T-helper 17 cell (primary cell): Measurements from ENCODE around the gene AP1M1. TPM values are rescaled to one million over a fixed set of nuclear protein-coding genes. Genes with fewer than 3 reads are reported as not detected.

Experiments
- total RNA-seq, 4 donors: library from RNA in 2 of 4; stranded (reverse) in 2 of 4; gene quantifications; one replicate each; pipeline ENCODE4 v1.2.3 and lab custom pipeline; 2022 to 2026

AP1M1 gene
- total RNA-seq, 2 donors from 2014 or later, result 91.8 to 98.5 TPM

Other genes with a start within 250 kb of the AP1M1 start
- not detected for gene OR10H4, start 248.9 kb upstream of the AP1M1 start, total RNA-seq
- gene TPM4, start 121.4 kb upstream of the AP1M1 start, total RNA-seq, result 100 to 1,000 TPM; 261 to 279 TPM
- 100 to 1,000 TPM in 1 of 2 donors, 10 to 100 TPM in 1; 97.5 to 105 TPM for gene RAB8A, start 86.0 kb upstream of the AP1M1 start, total RNA-seq
- 10 to 100 TPM; 27.7 to 31.8 TPM for gene HSH2D, start 54.2 kb upstream of the AP1M1 start, total RNA-seq
- not detected for gene CIB3, start 24.4 kb upstream of the AP1M1 start, total RNA-seq
- 10 to 100 TPM; 33.7 to 48.8 TPM for gene FAM32A, start 12.5 kb upstream of the AP1M1 start, total RNA-seq
- gene KLF2, start 126.9 kb downstream of the AP1M1 start, total RNA-seq, result 100 to 1,000 TPM; 465 to 578 TPM